Progenitor cell of endocrine pancreas (in vitro differentiated cells): ENCODE results near the gene CCT8. TPM values are rescaled to one million over a fixed set of nuclear protein-coding genes. Genes with fewer than 3 reads are reported as not detected.

Source experiments
- DNase-seq: peaks from one replicate; pipeline ENCODE4 v3.0.0; 2021; ENCODE audit warnings: low spot score; ENCODE audit not compliant: unreplicated experiment
- H3K27ac Mint-ChIP-seq: 2 replicates; pipeline ENCODE4 v1.8.0; 2021; ENCODE audit warnings: mild to moderate bottlenecking, moderate library complexity, mixed read lengths
- H3K27me3 Mint-ChIP-seq: 2 replicates; pipeline ENCODE4 v1.8.0; 2021; ENCODE audit warnings: mixed read lengths
- H3K36me3 Mint-ChIP-seq: 2 replicates; pipeline ENCODE4 v1.8.0; 2022; ENCODE audit warnings: mixed read lengths; ENCODE audit not compliant: insufficient read depth
- H3K4me1 Mint-ChIP-seq: 2 replicates; pipeline ENCODE4 v1.8.0; 2021; ENCODE audit warnings: low read depth, mixed read lengths
- H3K4me3 Mint-ChIP-seq: 2 replicates; pipeline ENCODE4 v1.8.0; 2021; ENCODE audit warnings: low read depth, mild to moderate bottlenecking, moderate library complexity, mixed read lengths
- H3K9me3 Mint-ChIP-seq: 2 replicates; pipeline ENCODE4 v1.8.0; 2021; ENCODE audit warnings: low read depth, mixed read lengths
- total RNA-seq: library from RNA; stranded (reverse); gene quantifications from 2 replicates; pipeline ENCODE4 v1.2.1, GENCODE V29; 2021
- TF ChIP-seq, protein P1 (sequence below): fragments of 200-600 bp; sonication (generic); IDR thresholded peaks from one replicate; pipeline ENCODE4 v1.5.0; 2021; ENCODE audit warnings: antibody characterized with exemption, mild to moderate bottlenecking; ENCODE audit not compliant: unreplicated experiment

The CCT8 gene
- total RNA-seq, 1 donor from 2014 or later: 208 TPM

DNA sequence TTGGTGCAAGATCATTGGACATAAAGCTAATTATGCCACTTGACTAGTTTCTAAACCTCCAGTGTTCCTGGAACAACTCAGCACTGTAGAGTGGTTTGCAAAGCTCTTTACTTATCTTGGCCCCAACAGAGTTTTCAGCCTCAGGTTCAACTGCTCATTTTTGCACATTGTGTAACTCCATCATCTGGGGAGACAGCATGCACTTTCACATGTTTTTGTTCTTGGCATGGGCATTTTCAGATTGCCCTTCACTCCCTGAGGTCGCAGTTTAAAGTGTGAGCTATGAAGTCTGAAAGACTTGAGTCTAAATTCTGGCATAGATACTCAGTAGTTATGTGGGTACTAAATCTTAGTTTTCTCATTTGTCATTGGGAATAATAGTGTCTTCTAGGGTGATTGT, 43.9 kb downstream of the CCT8 start:
- Mint-ChIP-seq H3K4me1 (peaks cover 15% of the 10 kb centered on the region), H3K27ac (no peak overlapping the region), H3K9me3 (no peaks in the 10 kb centered on the region), H3K4me3 (no peak overlapping the region), H3K27me3 (no peaks in the 10 kb centered on the region), H3K36me3 (peaks cover 14% of the 10 kb centered on the region)
- DNase-seq: no peak
- TF ChIP-seq, protein P1, sequence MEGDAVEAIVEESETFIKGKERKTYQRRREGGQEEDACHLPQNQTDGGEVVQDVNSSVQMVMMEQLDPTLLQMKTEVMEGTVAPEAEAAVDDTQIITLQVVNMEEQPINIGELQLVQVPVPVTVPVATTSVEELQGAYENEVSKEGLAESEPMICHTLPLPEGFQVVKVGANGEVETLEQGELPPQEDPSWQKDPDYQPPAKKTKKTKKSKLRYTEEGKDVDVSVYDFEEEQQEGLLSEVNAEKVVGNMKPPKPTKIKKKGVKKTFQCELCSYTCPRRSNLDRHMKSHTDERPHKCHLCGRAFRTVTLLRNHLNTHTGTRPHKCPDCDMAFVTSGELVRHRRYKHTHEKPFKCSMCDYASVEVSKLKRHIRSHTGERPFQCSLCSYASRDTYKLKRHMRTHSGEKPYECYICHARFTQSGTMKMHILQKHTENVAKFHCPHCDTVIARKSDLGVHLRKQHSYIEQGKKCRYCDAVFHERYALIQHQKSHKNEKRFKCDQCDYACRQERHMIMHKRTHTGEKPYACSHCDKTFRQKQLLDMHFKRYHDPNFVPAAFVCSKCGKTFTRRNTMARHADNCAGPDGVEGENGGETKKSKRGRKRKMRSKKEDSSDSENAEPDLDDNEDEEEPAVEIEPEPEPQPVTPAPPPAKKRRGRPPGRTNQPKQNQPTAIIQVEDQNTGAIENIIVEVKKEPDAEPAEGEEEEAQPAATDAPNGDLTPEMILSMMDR: no peak

GRCh38 chr21:29025328-29025713, 48.1 kb downstream of the CCT8 start:
- Mint-ChIP-seq H3K27ac (peak overlapping the region; percentile 99), H3K27me3 (no peaks in the 10 kb centered on the region), H3K4me3 (peak overlapping the region; percentile 97), H3K36me3 (peaks cover 3% of the 10 kb centered on the region), H3K9me3 (no peaks in the 10 kb centered on the region), H3K4me1 (peaks cover 19% of the 10 kb centered on the region)
- TF ChIP-seq, protein P1: no peak
- no peak for DNase-seq

- Mint-ChIP-seq H3K9me3 (no peaks in the 10 kb centered on the region), H3K4me1 (peaks cover 19% of the 10 kb centered on the region), H3K36me3 (peaks cover 3% of the 10 kb centered on the region), H3K4me3 (peak within 1 kb of the TSS; percentile 97), H3K27ac (peak within 1 kb of the TSS; percentile 99), H3K27me3 (no peaks in the 10 kb centered on the region)
- TF ChIP-seq, protein P1: peak; percentile 21
- DNase-seq: peak; percentile 90
Observed at GRCh38 chr21:29024474-29025327, 48.7 kb downstream of the CCT8 start, which contains the start of gene USP16. USP16 (plus strand) TSS chr21:29024668; CDS start chr21:29027914, 3,246 bp downstream.

DNA sequence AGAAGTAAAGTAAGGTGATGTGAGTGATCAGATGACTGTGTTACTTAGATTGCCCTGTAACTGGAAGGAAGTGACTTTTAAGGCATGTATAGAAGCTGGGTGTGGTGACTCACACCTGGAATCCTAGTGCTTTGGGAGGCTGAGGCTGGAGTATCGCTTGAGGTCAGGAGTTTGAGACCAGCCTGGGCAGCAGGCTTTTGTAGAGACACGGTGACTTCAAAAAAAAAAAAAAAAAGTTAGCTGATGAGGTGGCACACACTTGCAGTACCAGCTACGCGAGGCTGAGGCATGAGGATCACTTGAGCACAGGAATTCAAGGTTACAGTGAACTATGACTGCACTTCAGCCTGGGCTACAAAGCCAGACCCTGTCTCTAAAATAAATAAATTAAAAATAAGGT, 51.3 kb downstream of the CCT8 start:
- peaks cover 26% of the 10 kb centered on the region for H3K4me1 Mint-ChIP-seq
- no peak overlapping the region for H3K4me3 Mint-ChIP-seq
- TF ChIP-seq, protein P1: no peak
- H3K27me3 Mint-ChIP-seq: no peaks in the 10 kb centered on the region
- H3K9me3 Mint-ChIP-seq: no peaks in the 10 kb centered on the region
- H3K27ac Mint-ChIP-seq: no peak overlapping the region
- no peaks in the 10 kb centered on the region for H3K36me3 Mint-ChIP-seq
- no peak for DNase-seq

GRCh38 chr21:29018540-29018939, 54.9 kb downstream of the CCT8 start:
- peaks cover 8% of the 10 kb centered on the region for H3K4me1 Mint-ChIP-seq
- H3K36me3 Mint-ChIP-seq: peaks cover 2% of the 10 kb centered on the region
- TF ChIP-seq, protein P1: no peak
- peak overlapping the region; percentile 85 for H3K4me3 Mint-ChIP-seq
- H3K9me3 Mint-ChIP-seq: no peaks in the 10 kb centered on the region
- H3K27me3 Mint-ChIP-seq: no peaks in the 10 kb centered on the region
- H3K27ac Mint-ChIP-seq: peak overlapping the region; percentile 47
- no peak for DNase-seq
